Glomerular visceral epithelial cell (primary cell): ENCODE data around the gene ATP10D.

Experiments
- DNase-seq: peaks from one replicate; pipeline ENCODE4 v3.0.0-alpha.2; 2016; ENCODE audit errors: extremely low spot score

The ATP10D gene

DNA sequence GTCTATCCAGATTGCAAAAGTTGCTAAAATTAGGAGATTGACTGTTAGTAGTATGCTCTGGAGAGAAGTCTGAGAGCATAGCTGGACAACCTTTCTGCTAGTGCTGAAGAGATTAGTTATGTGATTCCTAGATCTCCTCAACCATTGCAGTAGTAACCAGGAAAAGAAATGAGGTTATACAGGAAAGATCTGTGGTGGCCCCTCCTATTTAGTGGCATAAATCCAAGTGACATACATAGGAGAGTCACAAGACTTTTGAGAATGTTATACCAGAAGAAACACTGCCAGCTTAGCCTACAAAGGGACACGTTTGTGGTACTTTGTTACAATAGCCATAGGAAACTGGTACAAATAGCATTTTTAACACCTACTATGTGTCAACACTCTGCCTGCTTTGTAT is 105.2 kb downstream of the ATP10D start:
- DNase-seq = no peak

DNA sequence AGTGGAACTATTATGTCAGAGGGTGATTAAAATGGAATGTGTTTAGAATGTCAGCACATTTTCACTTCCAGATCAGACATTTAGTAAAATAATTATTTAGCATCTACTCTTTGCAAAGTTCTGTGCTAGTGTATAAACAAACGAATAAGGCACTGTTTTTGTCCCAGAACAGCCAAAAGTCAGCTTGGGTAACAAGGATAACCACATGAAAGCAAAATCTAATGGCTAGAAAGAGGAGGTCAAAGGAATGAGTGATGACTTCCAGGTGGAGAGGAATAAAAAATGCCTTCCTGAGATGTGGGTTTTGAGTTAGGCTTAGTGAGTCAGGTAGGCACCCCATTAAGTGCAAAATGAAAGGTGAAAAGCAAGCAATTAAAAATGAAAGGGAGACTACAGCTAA is 112.6 kb downstream of the ATP10D start:
- DNase-seq = no peak

DNA sequence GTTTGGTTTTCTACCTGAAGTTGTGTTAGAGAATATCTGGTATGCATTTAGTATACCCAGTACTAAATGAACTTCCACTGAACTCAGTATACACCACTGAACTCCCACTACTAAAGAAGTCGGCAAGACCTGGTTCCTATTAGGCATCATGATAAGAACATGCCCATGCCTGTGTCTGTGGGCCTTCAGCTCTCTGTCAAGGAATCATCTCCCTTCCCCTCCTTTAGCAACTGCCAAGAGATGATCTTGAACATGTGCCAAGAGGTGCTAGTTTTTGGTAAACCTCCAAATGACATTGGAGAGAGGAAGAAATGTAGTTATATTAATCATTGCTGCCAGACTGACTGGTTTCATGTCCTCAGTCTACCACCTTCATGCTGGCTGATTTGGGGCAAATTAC is 113.2 kb downstream of the ATP10D start:
- no peak for DNase-seq

DNA sequence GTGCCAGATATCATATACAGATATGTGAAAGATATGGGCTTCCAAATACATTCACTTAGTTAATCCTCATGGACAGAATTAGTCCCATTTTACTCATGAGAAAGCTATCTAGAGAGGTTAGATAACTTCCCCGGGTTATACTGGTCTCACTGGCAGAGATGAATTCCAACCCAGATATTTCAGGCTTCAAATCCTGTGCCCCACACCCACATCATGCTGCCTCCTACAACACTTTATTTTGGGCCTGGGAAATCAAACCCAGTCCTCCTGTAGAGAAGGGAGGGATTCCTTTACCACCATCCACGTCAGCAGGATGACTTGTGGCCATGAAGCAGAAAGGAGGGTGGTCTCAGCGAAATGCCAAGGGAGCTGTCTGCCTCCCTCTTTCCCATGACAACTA is 113.8 kb downstream of the ATP10D start:
- DNase-seq = no peak

DNA sequence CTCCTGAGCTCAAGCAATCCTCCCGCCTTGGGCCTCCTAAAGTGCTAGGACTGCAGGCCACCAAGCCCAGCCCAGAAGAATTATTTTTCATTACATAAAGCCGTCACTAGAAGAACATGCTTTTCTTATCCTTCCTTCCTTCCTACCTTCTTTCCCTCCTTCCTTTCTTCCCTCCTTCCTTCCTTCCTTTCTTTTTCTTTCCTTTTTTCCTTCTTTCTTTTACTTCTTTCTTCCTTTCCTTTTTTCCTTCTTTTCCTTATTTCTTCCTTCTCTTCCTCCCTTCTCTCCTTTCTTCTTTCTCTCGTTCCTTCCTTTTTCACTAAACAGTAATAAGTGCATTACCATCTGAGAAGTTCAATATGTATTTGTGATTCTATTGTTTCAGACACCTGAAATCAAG is 121.4 kb downstream of the ATP10D start:
- DNase-seq = no peak

DNA sequence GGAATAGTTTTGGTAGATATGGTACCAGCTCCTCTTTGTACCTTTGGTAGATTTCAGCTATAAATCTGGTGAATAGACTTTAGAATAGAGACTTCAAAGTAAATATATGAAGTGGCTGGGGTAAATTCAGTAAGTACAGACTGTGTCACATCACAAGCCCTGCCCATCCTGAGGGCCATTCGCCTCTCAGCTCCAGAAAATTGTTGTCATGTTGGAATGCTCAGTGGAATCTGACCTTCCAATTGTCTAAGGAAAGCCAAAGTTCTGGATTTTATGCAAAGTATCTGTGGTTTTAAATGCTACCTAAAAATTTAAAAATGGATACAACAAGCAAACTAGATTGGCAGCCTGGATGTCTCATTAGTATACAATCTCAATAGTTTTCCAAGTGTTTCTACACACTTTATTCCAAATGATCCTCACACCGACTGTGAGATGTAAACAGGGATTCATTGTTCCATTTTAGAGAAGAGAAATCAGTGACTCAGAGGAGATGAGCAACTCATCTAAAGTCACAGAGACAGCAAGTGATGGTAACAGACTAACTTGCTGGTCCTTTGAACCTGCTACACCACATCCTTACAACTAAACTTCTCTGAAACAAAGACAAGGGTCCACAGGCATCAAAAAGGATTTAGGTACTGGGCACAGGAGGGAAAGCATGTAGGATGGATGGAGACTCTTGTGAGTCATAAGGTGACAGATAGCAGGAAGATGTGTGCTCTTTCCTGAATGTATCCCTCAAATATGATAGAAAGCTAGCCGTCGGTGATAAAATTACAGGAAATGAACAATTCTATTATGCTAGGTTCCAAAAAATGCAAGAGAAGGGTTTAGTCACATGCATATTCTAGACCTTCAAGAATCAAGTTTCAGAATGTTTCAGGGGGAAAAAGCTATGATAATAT is 127.3 kb downstream of the ATP10D start:
- DNase-seq = no peak

DNA sequence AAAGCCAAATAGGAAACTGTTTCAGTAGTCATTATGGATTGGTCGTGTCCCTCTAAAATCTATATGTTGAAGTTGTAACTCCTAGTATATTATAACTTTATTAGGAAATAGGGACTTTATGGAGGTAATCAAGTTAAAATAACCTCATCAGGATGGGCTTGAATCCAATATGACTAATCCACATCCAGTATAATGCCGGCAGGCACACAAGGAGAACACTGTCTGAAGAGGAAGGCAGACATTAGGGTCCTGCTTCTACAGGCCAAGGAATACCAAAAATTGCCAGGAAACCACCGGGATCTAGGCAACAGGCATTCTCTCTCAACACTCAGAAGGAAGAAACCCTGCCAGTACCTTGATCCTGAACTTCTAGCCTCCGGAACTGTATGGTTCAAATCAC is 130.3 kb downstream of the ATP10D start:
- DNase-seq = no peak

DNA sequence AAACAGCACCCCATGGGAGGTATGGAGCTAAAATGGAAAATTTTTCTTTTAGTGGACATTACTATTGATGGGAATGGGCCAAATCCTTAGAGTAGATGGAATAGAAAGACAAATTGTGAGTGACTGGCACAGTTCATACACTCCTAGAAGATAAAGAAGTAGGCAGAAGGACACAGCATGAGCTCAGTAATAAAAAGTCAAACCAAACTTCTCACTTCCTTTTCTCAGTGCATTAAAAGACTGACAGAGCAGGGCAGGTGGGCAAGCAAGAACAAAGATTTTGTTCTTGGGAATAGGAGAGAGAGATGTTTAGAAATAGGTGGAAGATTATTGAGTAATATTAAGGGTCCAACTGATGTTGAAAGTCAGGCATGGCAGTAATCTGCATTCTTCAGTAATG is 132.5 kb downstream of the ATP10D start:
- no peak for DNase-seq

DNA sequence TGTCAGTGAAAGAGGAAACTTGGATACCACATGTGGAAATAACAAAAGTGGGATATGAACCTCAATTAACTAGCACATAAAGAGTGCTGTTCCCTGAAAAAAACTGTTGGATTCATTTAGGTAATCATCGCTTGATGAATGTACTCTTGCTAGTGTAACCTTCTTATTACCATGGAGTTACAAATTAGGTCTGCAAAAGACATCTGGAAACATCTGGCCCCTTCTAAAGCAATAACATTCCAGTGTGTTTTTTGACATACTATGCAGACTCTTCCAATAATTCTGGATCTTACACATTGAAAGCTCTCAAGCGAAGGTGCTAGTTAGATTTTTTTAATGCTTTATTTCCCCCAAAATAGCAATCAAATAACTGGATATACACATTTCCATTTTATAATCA is 134.6 kb downstream of the ATP10D start:
- no peak for DNase-seq

DNA sequence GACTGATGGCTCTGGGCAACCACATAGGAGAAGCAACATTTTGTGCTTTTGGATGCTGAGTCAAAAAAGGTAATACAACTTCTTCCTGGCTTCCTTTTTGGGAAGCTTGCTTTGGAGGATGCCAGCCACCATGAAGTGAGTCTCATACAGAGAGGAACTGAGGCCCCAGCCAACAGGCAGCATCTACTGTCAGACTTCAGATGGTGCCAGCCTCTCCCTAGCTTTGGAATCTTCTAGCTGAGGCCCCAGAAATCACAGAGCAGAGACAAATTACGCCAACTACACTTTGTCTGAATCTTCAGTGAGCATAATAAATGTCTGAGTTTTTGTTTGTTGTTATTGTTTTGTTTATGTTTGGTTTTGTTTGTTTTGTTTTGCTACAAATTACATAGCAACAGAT is 136.1 kb downstream of the ATP10D start:
- DNase-seq = no peak

DNA sequence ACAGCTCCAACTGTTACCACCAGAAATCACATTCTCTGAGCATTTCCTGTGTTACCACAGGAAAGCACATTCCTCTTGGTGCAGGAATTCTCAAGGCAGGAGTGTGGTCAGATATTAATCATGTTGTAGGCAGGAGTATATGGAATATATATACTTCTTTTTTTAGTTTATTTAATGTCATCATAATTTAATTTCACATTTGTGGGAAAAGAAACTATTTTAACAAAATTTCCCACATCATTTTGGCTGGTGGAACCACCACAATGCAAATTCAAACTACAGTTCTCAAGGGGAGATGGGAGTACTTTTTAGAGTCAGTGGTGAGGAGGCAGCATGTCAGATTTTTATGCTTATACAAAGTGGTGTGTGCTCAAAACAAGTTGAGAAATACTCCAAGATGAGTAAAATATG is 139.0 kb downstream of the ATP10D start:
- peak; percentile 41 for DNase-seq

DNA sequence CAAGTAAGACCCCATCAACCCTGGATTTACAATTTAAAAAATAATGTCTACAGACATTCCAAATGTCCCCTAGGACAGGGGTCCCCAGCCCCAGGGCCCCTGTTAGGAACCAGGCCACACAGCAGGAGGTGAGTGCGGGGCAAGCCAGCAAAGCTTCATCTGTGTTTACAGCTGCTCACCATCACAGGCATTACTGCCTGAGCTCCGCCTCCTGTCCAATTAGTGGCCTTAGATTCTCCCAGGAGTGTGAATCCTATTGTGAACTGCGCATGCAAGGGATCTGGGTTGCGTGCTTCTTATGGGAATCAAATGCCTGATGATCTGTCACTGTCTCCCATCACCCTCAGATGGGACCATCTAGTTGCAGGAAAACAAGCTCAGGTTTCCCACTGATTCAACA is 146.1 kb downstream of the ATP10D start:
- no peak for DNase-seq

DNA sequence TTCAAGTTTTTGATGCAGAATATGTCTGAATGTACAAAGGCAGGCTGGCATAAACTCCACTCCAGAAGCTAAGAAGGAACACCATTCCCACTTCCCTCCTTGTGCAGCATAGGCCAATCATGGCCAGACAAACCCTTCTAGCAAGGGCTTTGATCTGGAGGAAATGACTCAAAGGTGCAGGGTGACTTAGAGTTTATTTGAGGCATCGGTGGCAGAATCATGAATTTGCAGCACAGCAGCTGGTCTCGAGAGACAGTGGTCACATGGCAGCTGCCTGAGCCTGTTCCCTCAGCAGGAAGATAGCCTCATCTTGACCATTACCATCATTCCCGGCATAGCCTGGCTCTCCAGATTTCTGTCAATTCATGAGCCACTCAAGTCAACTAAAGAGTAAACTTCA is 154.5 kb downstream of the ATP10D start:
- DNase-seq = no peak

DNA sequence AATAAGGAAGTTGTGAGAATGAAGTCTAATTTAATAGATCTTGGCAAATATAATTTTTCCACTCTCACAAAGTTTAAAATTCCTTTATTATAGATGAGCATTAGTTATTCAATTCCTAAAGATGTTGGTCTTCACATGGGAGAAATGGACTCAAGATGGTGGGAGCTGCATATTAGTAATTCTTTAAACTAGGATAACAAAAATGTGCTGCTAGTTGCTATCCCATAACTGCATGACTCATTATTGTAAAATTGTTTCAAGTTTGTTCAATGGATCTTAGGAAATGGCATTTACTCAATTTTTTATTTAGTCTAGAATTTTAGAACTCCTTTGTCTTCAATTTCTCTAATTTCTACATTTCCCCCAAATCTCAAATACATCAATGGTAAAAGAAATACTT is 155.8 kb downstream of the ATP10D start:
- no peak for DNase-seq

DNA sequence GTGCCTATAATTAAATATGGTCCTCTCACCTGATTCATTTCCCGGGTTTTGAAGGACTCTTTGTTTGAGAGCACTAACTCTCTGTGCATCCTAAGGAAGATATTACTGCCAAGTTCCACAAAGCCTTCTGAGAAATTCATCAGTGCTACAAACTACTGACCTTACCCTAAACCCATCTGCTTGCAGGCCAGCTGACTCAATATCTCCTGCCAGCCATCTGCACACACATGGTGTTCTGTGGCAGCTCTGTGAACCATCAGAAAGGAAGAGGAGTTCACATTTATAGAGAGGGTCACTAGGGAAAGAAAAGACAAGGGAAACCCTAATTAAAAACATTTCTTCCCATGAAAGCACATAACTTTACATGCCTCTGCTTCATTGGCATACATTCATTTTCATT is 156.7 kb downstream of the ATP10D start:
- DNase-seq = no peak

DNA sequence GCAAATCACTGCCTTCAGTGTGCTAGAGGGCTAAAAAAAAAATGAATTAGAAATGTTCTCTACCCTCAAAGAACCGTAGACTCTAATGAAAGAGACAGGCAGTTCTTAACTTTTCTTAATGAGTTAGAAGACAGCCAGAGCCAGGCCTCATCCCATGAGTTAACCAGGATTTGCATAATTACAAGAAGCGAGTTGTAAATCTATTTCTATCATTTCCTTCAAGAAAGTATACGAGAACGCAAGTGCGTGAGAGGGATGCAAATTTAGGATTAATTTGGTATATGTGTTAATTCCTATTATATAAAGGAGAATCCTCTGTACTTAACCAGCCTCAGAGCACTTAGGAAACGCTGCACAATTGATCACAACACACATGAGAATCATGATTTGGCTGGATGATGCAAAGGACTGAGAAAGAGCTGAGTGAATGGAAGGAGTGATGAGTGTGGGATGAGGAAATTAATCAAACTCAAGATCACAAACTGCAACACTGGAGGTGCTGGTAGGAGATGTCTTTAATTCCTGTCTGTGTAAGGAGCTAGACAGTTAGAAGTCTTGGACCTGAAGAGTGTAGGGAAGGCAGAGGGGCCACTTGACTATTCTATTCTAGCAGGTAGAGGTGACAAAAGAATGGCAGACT is 157.2 kb downstream of the ATP10D start:
- DNase-seq = no peak
